Parathyroid adenoma (tissue), 2 donors: ENCODE data around the gene FANCB.

Experiments
- H2AFZ ChIP-seq: fragments of 300-600 bp; sonication (generic); one replicate; pipeline ENCODE4 v1.7.0; 2017; ENCODE audit warnings: antibody characterized with exemption, mild to moderate bottlenecking
- H3K27ac ChIP-seq: fragments of 300-600 bp; sonication (generic); one replicate; pipeline ENCODE4 v1.7.0; 2017
- H3K27me3 ChIP-seq: fragments of 300-600 bp; sonication (generic); one replicate; pipeline ENCODE4 v1.7.0; 2017; ENCODE audit warnings: low read length; ENCODE audit not compliant: control insufficient read depth, insufficient read depth
- H3K36me3 ChIP-seq: fragments of 300-600 bp; sonication (generic); one replicate; pipeline ENCODE4 v1.7.0; 2017; ENCODE audit warnings: low read length; ENCODE audit not compliant: control insufficient read depth, insufficient read depth
- H3K4me1 ChIP-seq: fragments of 300-600 bp; sonication (generic); one replicate; pipeline ENCODE4 v1.7.0; 2017; ENCODE audit warnings: control low read depth
- H3K4me2 ChIP-seq: fragments of 300-600 bp; sonication (generic); one replicate; pipeline ENCODE4 v1.7.0; 2017; ENCODE audit warnings: low read length
- H3K4me3 ChIP-seq: fragments of 300-600 bp; sonication (generic); one replicate; pipeline ENCODE4 v1.7.0; 2017; ENCODE audit warnings: low read depth, low read length
- H3K79me2 ChIP-seq: fragments of 300-600 bp; sonication (generic); one replicate; pipeline ENCODE4 v1.7.0; 2017; ENCODE audit warnings: control low read depth
- H3K9ac ChIP-seq: fragments of 300-600 bp; sonication (generic); one replicate; pipeline ENCODE4 v1.7.0; 2017; ENCODE audit warnings: mild to moderate bottlenecking
- H3K9me3 ChIP-seq: fragments of 300-600 bp; sonication (generic); one replicate; pipeline ENCODE4 v1.7.0; 2017; ENCODE audit warnings: low read length; ENCODE audit not compliant: control insufficient read depth
- TF ChIP-seq, protein P1 (sequence below): fragments of 300-600 bp; sonication (generic); IDR thresholded peaks from one replicate; pipeline ENCODE4 v1.7.0; 2017; ENCODE audit warnings: antibody characterized with exemption, mild to moderate bottlenecking
- donor health status: primary hyperparathyroidism.

FANCB gene

DNA sequence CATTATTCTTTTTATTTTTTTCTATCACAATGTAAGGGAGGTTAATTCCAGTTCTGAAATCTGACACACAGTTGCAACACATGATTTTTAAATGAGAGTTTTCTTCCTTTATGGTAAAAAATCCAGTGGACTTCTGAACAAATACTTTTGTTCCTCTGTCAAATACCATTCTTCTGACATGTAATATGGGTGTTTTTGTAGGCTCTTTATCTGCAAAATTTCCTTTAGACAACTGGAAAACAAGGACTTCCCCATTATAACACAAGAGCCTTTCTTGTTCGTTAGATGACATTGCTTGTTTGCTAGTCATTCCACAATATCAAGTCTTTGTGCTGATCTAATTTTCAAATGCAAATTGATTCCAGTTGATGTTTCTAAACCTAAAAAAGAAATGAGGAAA, 7.7 kb downstream of the FANCB start:
- Histone ChIP-seq H3K27ac (no peak overlapping the region), H3K9ac (no peak overlapping the region), H2AFZ (no peak overlapping the region), H3K79me2 (no peaks in the 10 kb centered on the region), H3K27me3 (no peaks in the 10 kb centered on the region), H3K4me1 (no peaks in the 10 kb centered on the region), H3K9me3 (no peaks in the 10 kb centered on the region), H3K4me2 (no peak overlapping the region), H3K36me3 (no peaks in the 10 kb centered on the region), H3K4me3 (no peak overlapping the region)
- TF ChIP-seq, protein P1, sequence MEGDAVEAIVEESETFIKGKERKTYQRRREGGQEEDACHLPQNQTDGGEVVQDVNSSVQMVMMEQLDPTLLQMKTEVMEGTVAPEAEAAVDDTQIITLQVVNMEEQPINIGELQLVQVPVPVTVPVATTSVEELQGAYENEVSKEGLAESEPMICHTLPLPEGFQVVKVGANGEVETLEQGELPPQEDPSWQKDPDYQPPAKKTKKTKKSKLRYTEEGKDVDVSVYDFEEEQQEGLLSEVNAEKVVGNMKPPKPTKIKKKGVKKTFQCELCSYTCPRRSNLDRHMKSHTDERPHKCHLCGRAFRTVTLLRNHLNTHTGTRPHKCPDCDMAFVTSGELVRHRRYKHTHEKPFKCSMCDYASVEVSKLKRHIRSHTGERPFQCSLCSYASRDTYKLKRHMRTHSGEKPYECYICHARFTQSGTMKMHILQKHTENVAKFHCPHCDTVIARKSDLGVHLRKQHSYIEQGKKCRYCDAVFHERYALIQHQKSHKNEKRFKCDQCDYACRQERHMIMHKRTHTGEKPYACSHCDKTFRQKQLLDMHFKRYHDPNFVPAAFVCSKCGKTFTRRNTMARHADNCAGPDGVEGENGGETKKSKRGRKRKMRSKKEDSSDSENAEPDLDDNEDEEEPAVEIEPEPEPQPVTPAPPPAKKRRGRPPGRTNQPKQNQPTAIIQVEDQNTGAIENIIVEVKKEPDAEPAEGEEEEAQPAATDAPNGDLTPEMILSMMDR = no peak

DNA sequence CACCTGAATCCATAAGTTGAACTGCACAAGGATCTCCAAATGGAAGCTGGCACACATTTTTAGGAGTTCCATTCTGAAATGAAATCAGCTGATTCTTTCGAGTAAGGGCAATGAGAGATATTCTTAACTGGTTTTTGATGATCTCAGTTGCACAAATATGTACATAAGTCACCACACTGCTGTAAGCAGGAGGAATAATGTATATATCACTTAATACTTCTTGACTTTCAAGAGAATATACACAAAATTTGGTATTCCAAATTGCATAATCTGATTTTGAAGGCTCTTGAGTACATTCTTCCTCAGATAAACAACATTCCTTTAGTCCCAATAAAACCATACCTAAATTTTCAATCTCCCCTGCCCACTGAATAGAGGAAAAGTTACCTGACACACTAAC, 8.2 kb downstream of the FANCB start:
- Histone ChIP-seq H3K79me2 (no peaks in the 10 kb centered on the region), H3K4me1 (no peaks in the 10 kb centered on the region), H3K4me2 (no peak overlapping the region), H3K27ac (no peak overlapping the region), H3K4me3 (no peak overlapping the region), H3K9me3 (no peaks in the 10 kb centered on the region), H3K27me3 (no peaks in the 10 kb centered on the region), H3K36me3 (no peaks in the 10 kb centered on the region), H2AFZ (no peak overlapping the region), H3K9ac (no peak overlapping the region)
- TF ChIP-seq, protein P1 = no peak

DNA sequence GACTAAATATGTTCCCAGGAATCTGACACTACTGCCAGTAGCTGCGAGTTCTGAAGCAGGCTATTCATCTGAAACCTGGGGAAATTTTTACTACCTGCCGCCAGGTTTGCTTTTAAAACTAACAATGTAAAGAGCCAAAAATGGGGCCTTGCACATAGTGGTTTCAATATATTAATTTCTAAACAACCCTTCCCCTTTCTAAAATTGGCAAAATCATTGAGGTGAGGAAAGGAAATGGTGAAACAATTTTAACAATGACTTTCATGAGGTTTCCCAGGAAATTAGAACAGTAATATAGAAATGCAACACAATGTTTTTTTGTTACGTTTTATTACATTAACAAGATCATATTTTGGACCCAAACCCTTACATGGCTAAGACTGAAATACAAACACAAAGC, 21.3 kb downstream of the FANCB start:
- Histone ChIP-seq H2AFZ (no peak overlapping the region), H3K4me3 (no peak overlapping the region), H3K4me2 (no peak overlapping the region), H3K79me2 (no peaks in the 10 kb centered on the region), H3K9me3 (no peaks in the 10 kb centered on the region), H3K27me3 (no peaks in the 10 kb centered on the region), H3K9ac (no peak overlapping the region), H3K4me1 (no peaks in the 10 kb centered on the region), H3K27ac (no peak overlapping the region), H3K36me3 (no peaks in the 10 kb centered on the region)
- TF ChIP-seq, protein P1 = no peak

DNA sequence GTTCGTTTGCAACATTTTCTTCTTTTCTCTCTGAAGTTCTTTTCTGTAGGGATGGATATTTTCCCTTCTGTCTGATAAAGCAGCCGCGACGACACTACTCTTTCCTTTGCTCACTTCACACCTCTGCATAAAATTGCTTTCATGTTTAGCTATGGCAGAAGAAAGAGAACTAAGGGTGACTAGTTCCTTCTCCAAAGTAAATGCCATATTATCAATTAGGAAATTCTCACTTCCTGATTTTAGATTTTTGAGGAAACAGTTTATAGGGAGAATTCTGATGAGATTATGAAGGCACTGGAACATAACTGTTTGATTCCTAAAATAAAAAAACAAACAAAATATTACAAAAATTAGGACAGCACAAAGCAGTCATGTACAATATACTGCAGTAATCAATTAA, 29.2 kb downstream of the FANCB start:
- no peak overlapping the region for H3K4me2 ChIP-seq
- H3K27me3 ChIP-seq = no peaks in the 10 kb centered on the region
- TF ChIP-seq, protein P1 = no peak
- no peak overlapping the region for H3K9ac ChIP-seq
- no peaks in the 10 kb centered on the region for H3K79me2 ChIP-seq
- H3K27ac ChIP-seq = no peak overlapping the region
- H3K36me3 ChIP-seq = no peaks in the 10 kb centered on the region
- no peaks in the 10 kb centered on the region for H3K4me1 ChIP-seq
- H3K4me3 ChIP-seq = no peak overlapping the region
- no peak overlapping the region for H2AFZ ChIP-seq
- no peaks in the 10 kb centered on the region for H3K9me3 ChIP-seq

DNA sequence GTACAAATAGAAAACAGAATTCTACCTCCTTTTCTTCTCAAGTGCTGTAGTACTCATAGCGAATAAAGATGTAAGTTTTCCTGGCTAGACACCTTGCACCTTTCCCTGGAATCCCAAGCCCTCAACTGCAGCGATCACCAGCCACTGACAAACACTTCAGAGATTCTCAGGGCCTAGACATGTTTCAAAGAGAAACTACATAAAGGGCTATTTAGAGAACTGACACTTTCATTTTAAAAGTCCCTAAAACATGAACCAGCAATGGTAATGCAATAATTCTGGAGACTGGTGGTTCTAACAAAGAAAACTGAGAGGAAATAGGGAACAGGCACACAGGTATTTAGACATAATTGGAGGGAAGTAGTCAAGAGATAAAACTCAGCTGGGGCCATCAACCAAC, 35.7 kb downstream of the FANCB start:
- H2AFZ ChIP-seq = no peak overlapping the region
- H3K27ac ChIP-seq = no peak overlapping the region
- no peaks in the 10 kb centered on the region for H3K27me3 ChIP-seq
- TF ChIP-seq, protein P1 = no peak
- H3K36me3 ChIP-seq = no peaks in the 10 kb centered on the region
- no peaks in the 10 kb centered on the region for H3K79me2 ChIP-seq
- H3K4me3 ChIP-seq = no peak overlapping the region
- no peak overlapping the region for H3K4me2 ChIP-seq
- no peaks in the 10 kb centered on the region for H3K9me3 ChIP-seq
- no peak overlapping the region for H3K9ac ChIP-seq
- H3K4me1 ChIP-seq = no peaks in the 10 kb centered on the region
